HEK293T (cell line): ENCODE measurements around the gene MYORG.

Source experiments
- CTCF ChIA-PET: fragments of 350-600 bp; formaldehyde crosslinking; extraction: SDS; loops from one replicate; lab custom pipeline; 2021; ENCODE audit warnings: antibody characterized with exemption, inconsistent platforms; lab: Yijun Ruan, JAX
- POLR2A ChIA-PET: fragments of 350-600 bp; formaldehyde crosslinking; extraction: SDS; loops from one replicate; lab custom pipeline; 2020; ENCODE audit warnings: antibody characterized with exemption, inconsistent platforms; lab: Yijun Ruan, JAX
- DNase-seq: peaks from one replicate; pipeline ENCODE4 v3.0.0; 2012; ENCODE audit warnings: mixed read lengths; ENCODE audit errors: extremely low spot score
- ARNT ChIP-seq: fragments of 450-650 bp; IDR thresholded peaks from 2 replicates; pipeline ENCODE4 v1.6.1; 2017; ENCODE audit warnings: mild to moderate bottlenecking
- BHLHE40 ChIP-seq: fragments of 450-650 bp; IDR thresholded peaks from 2 replicates; pipeline ENCODE4 v1.6.1; 2016; ENCODE audit warnings: mild to moderate bottlenecking, moderate library complexity, borderline replicate concordance
- CTBP1 ChIP-seq: fragments of 450-650 bp; IDR thresholded peaks from 2 replicates; pipeline ENCODE4 v1.6.1; 2016; ENCODE audit warnings: borderline replicate concordance
- ELF4 ChIP-seq: fragments of 450-650 bp; IDR thresholded peaks from 2 replicates; pipeline ENCODE4 v1.6.1; 2017; ENCODE audit warnings: antibody characterized with exemption
- FOXA1 ChIP-seq: fragments of 450-650 bp; IDR thresholded peaks from 2 replicates; pipeline ENCODE4 v1.6.1; 2016; ENCODE audit warnings: mild to moderate bottlenecking
- FOXK2 ChIP-seq: fragments of 450-650 bp; IDR thresholded peaks from 2 replicates; pipeline ENCODE4 v1.6.1; 2016; ENCODE audit warnings: mild to moderate bottlenecking
- FOXM1 ChIP-seq: fragments of 450-650 bp; IDR thresholded peaks from 2 replicates; pipeline ENCODE4 v1.6.1; 2017; ENCODE audit warnings: mild to moderate bottlenecking, borderline replicate concordance
- HDGF ChIP-seq: fragments of 450-650 bp; IDR thresholded peaks from 2 replicates; pipeline ENCODE4 v1.6.1; 2017; ENCODE audit warnings: antibody characterized with exemption, borderline replicate concordance
- L3MBTL2 ChIP-seq: fragments of 450-650 bp; conservative IDR thresholded peaks from 2 replicates; pipeline ENCODE4 v1.6.1; 2016; ENCODE audit warnings: mild to moderate bottlenecking
- LEF1 ChIP-seq: fragments of 450-650 bp; IDR thresholded peaks from 2 replicates; pipeline ENCODE4 v1.6.1; 2017; ENCODE audit warnings: mild to moderate bottlenecking, borderline replicate concordance
- NFRKB ChIP-seq: fragments of 450-650 bp; IDR thresholded peaks from 2 replicates; pipeline ENCODE4 v1.6.1; 2016; ENCODE audit warnings: mild to moderate bottlenecking, moderate library complexity
- SP1 ChIP-seq: fragments of 450-650 bp; IDR thresholded peaks from 2 replicates; pipeline ENCODE4 v1.6.1; 2017
- SUZ12 ChIP-seq: fragments of 450-650 bp; IDR thresholded peaks from 2 replicates; pipeline ENCODE4 v1.6.1; 2016; ENCODE audit warnings: mild to moderate bottlenecking
- TARDBP ChIP-seq: fragments of 450-650 bp; IDR thresholded peaks from 2 replicates; pipeline ENCODE4 v1.6.1; 2016
- ZNF384 ChIP-seq: fragments of 450-650 bp; IDR thresholded peaks from 2 replicates; pipeline ENCODE4 v1.6.1; 2016
- TF ChIP-seq, protein P1 (sequence below): fragments of 450-650 bp; IDR thresholded peaks from 2 replicates; pipeline ENCODE4 v1.6.1; 2016

MYORG gene

GRCh38 chr9:34400686-34401602 is 24.2 kb upstream of the MYORG start:
- no peak for DNase-seq
- ChIA-PET POLR2A (no interaction called here), CTCF (interaction anchor here (0.6 kb wide), 1 partner anchor 99 kb away, joined by 3 read pairs; no protein-coding TSS in a partner anchor)
- TF ChIP-seq, protein P1, sequence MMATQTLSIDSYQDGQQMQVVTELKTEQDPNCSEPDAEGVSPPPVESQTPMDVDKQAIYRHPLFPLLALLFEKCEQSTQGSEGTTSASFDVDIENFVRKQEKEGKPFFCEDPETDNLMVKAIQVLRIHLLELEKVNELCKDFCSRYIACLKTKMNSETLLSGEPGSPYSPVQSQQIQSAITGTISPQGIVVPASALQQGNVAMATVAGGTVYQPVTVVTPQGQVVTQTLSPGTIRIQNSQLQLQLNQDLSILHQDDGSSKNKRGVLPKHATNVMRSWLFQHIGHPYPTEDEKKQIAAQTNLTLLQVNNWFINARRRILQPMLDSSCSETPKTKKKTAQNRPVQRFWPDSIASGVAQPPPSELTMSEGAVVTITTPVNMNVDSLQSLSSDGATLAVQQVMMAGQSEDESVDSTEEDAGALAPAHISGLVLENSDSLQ: no peak
- TF ChIP-seq BHLHE40 (no peak), SP1 (no peak), ELF4 (no peak), ARNT (no peak), LEF1 (no peak), NFRKB (no peak), ZNF384 (no peak), FOXK2 (no peak)

- TF ChIP-seq ELF4 (no peak), NFRKB (no peak), L3MBTL2 (no peak), SP1 (no peak), FOXM1 (no peak), LEF1 (no peak), TARDBP (no peak), CTBP1 (no peak), SUZ12 (no peak), HDGF (no peak), BHLHE40 (no peak), ARNT (no peak), ZNF384 (no peak), FOXK2 (no peak), FOXA1 (no peak)
- TF ChIP-seq, protein P1: no peak
- CTCF ChIA-PET: interaction anchor here (0.6 kb wide), 1 partner anchor 99 kb away, joined by 3 read pairs; no protein-coding TSS in a partner anchor
- POLR2A ChIA-PET: no interaction called here
- no peak for DNase-seq
These were observed 23.6 kb upstream of the MYORG start for GRCh38 chr9:34400275-34400674.

DNA sequence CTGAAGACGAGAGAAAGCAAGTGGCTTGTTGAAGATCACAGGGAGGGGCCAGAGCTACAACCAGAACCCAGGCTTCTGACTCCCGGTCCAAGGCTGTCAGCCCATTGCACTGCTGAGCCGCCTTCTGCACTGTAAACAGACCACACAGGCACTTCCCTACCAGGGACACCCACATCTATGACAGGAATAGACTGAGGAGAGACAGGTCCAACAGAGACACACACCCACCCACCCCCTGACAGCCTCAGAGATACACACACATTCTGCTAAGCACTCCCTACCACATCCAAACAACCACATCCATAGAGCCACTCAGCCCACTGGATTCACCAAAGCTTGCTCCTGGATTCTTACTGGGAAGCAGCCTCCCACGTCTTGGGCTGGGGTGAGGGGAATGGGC is 23.0 kb upstream of the MYORG start:
- no peak for TF ChIP-seq NFRKB
- no peak for TF ChIP-seq LEF1
- no peak for TF ChIP-seq L3MBTL2
- no peak for TF ChIP-seq SUZ12
- no peak for TF ChIP-seq SP1
- ChIA-PET POLR2A (no interaction called here), CTCF (no interaction called here)
- DNase-seq: no peak

DNA sequence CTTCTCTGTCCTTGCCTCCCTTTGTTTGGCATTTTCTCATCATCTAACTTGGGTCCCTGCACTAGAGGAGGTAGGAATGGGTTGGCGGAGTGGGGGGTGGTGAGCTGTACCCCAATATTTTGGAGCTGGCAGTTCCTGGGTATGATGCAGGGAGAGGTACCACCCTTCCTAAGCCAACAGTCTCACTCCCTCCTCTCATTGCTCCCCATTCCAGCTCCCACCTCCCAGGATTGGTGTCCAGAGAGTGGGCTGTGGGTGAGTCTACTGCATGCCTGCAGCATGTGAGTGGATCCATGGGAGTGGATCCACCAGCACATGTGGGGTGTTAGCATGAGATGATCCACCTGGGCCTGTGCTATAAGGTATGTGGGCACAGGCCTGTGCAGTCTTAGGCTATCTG is 22.2 kb upstream of the MYORG start:
- CTCF ChIA-PET: no interaction called here

DNA sequence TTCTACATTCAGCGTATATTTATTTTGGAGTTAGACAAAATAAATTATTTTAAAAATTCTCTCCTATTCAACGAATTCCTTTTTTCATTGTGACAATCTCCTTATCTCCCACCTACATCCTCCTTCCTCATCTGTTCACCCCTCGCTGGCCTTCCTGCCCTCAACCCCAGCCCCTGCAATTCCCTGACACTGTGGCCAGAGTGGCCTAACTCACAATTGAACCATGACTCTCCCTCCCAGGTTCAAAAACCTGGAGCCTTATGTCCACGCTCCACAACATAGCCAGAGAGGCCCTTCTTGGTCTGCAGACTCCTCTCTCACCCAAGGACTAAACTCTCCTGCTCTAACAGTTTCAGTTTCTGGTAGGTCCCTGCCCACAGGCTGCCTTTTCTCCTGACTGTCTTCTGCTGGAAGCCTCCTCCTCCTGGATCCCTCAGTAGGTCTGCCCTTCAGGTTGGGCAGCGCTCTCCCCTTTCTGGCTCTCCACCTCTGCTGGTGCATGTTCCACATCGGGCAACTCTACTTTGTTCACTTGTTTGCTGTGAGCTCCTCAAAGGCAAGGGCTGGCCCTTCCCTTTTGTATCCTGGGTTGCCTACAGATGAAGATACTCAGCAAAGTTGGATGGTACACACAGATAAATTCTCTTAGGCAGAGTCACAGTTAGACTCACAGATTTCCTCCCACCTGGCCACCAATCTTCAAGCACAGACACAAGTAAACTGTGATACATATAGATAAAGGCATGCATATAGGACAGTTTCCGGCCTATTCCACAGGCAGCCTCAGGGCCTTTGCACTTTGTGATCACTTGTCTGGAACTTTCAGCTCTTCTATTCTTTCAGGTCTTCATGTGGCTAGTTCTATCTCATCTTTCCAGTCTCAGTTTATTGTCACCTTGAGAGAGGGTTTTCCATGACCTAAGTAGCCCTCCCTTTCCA is 19.8 kb upstream of the MYORG start:
- no peak for TF ChIP-seq NFRKB
- TF ChIP-seq BHLHE40: no peak
- TF ChIP-seq SUZ12: no peak
- no peak for TF ChIP-seq FOXA1
- no peak for TF ChIP-seq FOXM1
- TF ChIP-seq, protein P1: no peak
- TF ChIP-seq ARNT: no peak
- TF ChIP-seq LEF1: no peak
- no peak for TF ChIP-seq FOXK2
- no peak for TF ChIP-seq SP1
- no peak for TF ChIP-seq HDGF
- TF ChIP-seq ZNF384: no peak
- no peak for TF ChIP-seq ELF4
- no peak for TF ChIP-seq CTBP1
- no peak for TF ChIP-seq TARDBP
- no peak for TF ChIP-seq L3MBTL2
- POLR2A ChIA-PET: no interaction called here
- no peak for DNase-seq
- CTCF ChIA-PET: no interaction called here

More for the DNA sequence above, 22.2 kb upstream of the MYORG start:
- DNase-seq: no peak
- POLR2A ChIA-PET: no interaction called here
- TF ChIP-seq NFRKB: no peak
- TF ChIP-seq ARNT: no peak
- TF ChIP-seq FOXM1: no peak
- TF ChIP-seq BHLHE40: no peak
- TF ChIP-seq, protein P1: no peak
- no peak for TF ChIP-seq TARDBP
- TF ChIP-seq HDGF: no peak
- TF ChIP-seq CTBP1: no peak
- no peak for TF ChIP-seq FOXA1
- no peak for TF ChIP-seq ZNF384
- TF ChIP-seq LEF1: no peak
